GM21447 (cell line): Measurements from ENCODE around the gene TSTD2.
"Not testable (repeated sequence)": the region's sequence is repeated elsewhere in the genome, so short reads cannot be mapped to it uniquely, and the experiment has no call there.

Experiments
- ATAC-seq: cut with Tn5 transposase; IDR thresholded peaks from one replicate; pipeline ENCODE4 v1.9.1; 2021; ENCODE audit not compliant: unreplicated experiment

The TSTD2 gene

DNA sequence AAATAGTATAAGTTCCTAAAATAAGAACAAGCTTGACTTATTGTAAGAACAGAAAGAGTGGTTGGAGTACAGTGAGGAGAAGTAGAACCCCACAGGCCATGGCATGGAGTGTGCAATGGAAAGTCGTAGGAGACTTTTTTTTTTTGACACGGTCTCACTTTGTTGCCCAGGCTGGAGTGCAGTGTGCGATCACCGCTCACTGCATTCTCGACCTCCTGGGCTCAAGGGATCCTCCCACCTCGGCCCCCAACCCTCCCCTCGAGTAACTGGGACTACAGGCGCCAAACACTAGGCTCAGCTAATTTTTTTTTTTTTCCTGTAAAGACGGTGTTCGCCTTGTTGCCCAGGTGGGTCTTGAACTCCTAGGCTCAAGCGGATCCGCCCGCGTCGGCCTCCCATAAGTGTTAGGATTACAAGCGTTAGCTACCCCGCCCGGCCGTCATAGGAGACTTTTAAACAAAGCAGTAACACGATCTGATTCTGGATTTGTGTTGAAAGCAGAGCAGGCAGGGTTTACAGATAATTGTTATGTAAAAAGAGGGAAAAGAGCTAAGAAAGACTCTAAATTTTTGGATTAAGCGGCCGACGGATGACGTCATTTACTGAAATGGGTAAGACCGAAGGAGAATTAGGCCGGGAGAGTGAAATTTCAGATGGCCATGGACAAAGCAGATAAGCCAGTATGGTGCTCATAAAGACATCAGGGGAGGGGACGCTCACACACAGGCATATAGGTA lies 752 bp downstream of the TSTD2 start:
- peak; percentile 5 for ATAC-seq

DNA sequence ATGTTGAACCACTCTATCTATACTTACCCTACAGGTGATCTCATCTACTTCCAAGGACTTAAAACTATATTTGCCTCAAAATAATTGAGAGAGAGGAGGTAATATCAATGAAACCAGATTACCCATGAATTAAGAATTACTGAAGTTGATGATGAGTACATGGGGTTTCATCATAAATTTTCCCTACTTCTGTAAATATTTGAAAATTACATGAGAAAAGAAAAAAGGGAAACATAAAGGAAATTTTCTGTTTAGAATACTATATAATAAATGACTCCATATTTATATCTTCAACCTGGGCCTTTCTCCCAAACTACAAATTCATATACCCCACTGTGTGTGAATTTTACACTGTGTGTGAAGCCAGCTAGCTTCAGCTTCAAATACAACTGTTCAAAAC lies 2.6 kb downstream of the TSTD2 start:
- no peak for ATAC-seq

DNA sequence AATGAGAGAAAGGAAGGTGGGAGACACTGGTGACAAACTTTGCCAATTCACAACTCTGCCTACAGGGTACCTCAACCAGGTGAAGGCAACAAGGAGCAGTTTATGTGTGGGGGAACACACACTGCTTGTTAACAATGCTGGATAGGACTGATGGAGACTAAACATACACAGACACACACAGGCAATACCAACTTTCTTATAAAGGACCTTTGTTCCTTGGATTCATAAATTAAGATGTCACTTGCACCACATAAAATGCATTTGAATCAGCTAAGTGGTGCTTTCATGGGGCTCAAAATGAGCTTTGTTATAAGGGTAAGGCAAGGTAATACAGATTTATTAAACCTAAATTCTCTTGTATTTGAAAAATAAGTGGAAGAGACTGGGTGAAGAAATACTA lies 4.0 kb downstream of the TSTD2 start:
- ATAC-seq: no peak

DNA sequence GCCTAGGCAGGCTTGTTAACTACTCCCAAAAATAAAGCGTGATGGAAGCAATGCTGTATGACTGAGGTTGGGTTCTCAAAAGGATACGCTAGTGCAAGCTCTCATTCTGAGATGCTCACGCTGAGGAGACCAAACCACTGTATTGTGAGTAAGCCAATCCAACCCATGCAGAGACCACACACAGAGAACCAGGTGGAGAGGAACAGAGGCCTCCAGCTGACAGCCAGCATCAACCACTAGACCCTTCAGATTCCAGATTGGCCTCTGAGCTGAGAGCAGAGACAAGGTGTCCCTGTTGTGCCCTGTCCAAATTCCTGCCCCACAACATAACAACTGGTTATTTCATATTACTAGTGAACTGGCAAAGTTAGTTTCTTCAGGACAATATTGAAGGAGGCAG lies 4.5 kb downstream of the TSTD2 start:
- ATAC-seq: no peak

DNA sequence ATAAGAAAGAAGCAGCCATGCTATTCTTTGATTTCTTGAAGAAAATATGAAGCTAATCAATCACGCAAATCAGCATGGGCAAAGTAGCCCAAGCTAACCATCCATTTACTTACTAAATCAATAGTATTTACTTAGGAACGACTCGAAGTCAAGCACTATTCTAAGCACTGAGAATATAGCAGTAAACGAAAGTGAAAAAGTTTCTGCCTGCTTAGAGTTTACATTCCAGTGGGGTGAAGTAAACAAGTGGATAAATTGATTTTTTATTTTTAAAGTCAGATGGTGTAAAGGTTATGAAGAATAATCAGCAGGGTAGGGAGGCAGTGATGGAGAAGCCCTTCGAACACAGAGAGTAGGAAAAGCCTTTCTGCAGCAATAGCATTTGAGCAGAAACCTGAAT lies 5.5 kb downstream of the TSTD2 start:
- ATAC-seq: no peak

DNA sequence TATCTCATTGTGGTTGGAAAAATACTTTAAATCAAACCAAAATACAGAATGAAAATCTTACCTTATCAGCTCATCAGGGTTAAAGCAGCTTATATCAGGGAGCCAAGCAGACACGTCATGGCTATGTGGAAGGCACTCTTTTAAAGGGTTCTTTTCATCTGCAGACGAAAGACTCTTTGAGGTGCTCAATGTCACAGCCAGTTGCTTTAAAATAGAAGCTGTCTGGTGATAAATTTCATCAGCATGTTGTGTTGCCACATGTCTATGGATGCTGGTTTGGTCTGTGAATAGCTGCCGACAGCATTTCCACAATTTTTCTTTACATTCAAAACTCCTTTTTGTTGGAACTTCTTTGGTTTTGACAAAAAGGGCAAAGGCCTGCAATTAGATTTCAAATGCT lies 7.5 kb downstream of the TSTD2 start:
- no peak for ATAC-seq

DNA sequence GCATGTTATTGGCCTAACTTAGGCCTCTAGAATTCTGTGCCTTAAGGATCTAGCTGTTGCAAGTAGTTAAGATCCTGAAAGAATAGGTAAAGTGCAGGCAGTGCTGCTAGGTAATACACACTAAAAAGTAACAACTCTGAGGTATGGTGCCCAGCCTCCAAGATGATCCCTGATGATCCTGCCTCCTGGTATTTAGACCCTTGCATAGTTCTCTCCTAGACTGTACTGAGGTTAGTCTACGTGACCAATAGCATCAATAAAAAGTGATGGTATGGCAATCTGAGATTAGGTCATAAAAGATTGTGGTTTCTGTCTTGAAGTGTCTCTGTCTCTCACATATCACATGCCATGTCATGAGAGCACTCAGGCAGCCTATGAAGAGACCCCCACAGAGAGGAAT lies 9.2 kb downstream of the TSTD2 start:
- ATAC-seq: no peak

DNA sequence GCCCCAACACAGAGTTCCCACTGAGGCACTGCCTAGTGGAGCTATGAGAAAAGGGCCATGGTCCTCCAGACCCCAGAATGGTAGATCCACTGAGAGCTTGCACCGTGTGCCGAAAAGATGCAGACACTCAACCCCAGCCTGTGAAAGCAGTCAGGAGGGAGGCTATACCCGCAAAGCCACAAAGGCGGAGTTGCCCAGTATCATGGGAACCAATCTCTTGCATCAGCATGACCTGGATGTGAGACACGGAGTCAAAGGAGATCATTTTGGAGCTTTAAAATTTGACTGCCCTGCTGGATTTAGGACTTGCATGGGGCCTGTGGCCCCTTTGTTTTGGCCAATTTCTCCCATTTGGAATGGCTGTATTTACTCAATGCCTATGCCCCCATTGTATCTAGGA lies 10.7 kb downstream of the TSTD2 start:
- ATAC-seq: not testable (repeated sequence)

DNA sequence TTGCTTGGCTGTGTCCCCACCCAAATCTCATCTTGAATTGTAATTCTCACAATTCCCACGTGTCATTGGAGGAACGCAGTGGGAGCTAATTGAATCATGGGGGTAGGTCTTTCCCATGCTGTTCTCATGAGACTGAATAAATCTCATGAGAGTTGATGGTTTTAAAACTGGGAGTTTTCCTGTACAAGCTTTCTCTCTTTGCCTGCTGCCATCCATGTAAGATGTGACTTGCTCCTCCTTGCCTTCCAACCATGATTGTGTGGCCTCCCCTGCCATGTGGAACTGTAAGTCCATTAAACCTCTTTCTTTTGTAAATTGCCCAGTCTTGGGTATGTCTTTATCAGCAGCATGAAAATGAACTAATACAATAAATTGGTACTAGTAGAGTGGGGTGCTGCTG lies 13.1 kb downstream of the TSTD2 start:
- ATAC-seq: not testable (repeated sequence)

DNA sequence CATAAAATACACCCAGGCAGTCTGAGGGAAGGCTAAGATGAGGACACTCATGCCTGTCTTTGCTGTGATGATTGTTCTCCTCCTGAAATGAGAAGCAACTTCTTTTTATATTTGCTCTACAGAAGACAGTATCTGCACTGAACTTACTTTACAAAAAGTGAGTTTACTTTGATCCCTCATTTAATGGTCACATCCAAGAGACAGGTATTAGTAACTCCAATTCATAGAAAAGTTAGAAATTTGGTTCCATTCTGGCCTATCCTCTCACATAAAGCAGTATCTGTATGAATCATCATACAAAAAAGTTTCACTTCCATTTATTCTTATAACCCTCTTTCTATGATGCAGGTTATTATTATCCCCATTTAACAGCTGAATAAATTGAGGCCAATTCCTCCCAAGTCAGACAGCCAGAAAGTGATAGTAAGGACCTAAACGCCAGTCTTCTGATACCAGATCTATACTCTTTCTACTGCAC lies 15.2 kb downstream of the TSTD2 start:
- ATAC-seq: peak; percentile 73

DNA sequence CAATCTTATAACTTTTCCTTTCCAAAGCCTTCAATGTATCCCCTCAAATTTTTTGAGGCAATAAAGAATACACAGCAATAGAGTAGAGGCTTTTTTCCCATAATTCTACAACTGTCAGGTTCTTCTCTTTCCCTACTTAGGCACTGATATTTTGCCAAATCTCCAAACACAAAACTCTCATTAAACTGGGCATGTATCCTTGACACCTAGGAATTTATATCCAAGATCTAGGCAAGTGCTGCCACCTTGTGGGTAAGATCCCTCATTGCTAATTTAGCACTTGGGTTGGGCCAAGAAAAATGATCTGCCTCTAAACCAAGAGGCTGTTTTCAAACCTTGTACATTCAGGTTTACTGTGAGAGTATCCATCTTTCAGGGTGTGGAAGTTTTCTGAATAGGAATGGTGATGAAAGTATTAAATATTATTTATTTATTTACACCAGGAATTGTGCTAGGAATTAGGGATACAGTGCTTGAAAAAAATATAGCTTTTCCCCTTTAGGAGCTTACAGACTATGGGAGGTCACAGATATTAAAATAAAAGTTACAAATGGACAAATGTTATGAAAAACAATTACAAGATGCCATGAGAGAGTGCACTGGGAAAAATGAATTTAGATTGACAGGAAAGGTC lies 17.6 kb downstream of the TSTD2 start:
- no peak for ATAC-seq

DNA sequence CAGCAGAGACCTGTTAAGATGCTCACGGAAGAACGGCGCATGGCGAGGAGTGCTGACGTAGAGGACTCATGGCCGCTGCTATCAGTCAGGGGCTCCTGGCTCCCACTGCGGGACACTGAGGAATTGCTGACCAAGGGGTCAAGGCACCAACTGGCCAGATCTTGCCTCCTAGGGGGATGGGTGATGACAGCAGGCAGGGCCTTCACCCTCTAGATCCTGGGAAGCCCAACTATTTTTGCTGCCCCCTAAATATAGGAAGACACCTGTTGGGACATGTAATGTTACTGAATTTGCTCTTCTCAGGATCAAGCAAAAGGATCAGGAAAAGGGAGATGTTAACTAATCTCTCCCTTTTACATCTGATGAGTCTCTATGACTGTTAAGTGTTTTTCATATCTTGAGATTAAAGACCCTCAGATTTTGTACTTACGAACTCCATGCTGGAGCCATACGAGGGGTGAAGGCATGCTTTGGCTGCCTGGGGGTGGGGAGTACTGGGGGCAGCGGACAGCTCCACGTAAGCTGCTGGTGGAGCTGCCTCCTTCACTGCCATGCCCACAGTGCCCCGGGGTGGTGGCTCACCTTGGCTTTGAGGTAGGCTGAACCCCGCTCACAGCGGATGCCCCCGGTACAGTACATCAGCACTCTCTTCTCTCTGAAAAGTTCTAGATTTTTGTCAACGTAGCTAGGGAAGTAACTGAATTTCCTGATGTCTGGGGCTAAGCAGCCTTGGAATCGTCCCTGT lies 28.1 kb downstream of the TSTD2 start:
- no peak for ATAC-seq

DNA sequence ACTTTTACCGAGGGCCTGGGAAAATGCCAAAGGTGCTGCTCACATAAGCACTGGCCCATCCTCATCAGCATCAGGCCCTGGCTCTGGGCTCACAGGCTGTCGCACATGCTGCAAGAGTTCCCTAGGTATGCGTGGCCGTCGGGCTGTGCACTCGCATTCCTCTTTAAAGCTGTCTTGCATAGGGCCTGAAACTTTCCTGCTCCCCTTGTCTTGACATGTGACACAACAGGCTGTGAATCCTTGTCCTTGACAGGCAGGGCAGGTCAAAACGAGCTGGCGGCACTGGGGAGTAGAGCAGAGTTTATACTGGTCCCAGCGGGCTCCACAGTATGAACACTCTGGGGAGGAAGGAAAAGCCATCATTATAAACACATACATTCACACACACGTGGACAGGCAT lies 30.7 kb downstream of the TSTD2 start:
- ATAC-seq: no peak

DNA sequence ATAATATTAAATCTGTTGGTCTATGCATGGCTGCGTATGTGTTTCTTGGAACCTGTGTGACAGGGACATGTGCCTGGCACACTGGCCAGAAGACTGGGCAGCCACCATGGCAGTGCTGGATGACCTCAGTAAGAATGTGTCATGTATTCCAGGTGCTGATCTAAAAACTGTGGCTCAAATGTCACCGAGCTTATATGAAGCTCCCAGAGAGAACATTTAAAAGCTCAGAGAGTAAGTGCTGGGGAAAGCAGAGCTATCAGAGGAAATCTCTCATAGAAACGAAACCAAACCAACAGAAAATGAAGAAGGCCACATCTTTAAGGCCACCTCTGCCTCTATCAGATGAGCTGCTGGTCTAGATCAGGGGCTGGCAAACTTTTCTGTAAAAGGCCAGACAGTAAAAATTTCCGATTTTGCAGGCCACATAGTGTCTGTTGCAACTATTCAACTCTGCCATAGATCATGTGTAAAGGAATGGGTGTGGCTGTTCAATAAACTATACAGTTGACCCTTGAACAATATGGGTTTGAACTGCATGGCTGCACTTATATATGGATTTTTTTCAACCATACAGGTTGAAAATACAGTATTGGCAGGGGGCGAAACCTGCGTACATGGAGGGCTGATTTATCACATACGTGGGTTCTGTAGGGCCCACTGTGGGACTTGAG lies 31.8 kb downstream of the TSTD2 start:
- ATAC-seq: no peak

DNA sequence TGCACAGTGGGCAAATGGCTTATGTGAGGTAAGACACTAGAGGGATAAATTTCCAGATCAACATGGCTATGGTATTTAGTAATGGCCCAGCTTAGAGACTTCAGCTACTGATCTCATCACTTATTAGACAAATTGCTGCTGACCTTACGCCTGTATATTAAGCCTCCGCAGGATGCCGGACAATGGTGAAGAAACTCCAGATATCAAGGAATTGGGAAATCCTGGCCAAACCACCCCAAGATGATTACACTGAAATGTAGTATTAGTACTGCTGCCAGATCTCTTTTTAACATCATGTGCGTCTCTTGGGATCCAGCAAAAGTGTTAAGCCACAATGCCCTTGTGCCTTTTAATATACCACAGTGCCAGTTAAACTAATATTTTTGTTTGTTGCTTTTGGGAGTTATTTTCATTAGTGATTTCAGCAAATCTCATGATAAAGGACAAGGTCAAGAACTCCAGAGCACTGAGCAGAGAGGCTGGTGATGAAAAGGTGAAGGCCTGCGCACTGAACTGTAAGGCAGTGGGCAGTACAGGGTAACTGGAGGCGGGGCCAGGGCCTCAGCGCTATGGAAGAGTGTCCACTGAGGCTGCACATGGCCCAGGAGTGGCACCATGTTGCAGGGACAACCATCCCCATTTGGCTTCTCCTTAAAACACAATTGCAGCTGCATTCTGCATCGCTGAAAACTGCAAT lies 32.5 kb downstream of the TSTD2 start:
- ATAC-seq: no peak

DNA sequence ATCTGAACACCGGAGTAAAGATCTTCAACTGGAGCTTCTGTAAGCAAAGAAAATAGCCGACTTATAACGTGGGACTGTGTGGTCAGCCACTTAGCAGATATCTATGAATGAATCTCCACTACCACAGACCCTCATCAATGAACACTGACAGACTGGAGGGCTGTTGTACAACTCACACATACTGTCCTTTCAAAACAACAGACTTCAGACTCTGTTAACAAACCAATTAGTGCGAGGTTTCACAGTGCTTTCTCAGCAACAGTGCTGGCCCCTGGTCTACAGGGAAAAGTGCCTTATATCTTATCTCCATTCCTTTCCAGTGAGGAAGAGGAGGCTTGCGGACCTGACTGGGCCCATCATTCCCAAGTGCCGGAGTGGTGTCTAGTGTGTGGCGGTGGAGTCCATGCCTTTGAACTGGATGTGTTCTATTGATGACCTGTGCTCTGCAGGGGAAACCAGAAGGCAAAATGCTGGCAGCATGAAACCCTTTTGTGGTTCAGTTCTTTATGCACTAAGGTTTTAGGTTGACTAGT lies 33.8 kb downstream of the TSTD2 start:
- no peak for ATAC-seq

DNA sequence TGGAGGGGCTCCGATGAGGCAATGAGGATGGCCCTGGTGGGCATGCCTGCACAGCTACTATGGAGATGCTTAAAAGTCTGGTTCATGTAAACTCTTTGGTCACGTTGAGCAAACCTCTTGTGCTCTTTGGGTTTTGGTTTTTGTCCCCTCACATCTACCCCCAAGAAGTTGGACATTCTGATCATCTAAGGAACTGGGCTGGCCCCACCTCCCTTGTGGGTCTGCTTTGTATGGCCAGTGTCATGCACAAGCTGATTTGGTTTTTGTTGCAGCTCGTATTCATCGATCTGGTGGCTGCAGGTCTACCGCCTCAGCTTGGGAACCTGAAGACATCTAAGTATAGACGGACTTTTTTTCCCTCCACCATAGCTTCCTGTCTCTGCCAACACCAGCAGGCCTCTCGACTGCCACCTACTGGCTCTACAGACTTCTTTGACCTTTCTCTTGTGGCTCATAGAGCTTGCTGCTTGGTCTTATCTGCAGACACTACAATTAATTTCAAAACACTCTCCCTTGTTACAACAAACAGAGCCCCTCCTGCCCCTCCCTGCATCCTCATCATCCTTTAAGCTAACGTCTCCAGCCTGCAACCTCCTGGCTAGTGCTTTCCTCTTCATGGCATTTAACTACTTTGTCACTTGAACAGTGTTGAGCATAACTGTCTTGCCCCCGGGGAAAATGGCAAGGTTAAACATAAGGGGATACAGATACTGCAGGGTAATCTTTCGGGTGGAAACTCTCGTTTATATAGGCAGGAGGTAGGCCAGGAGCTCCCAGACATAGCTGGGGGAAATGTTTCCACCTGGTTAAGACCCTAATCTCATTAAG lies 34.5 kb downstream of the TSTD2 start:
- ATAC-seq: peak; percentile 85

DNA sequence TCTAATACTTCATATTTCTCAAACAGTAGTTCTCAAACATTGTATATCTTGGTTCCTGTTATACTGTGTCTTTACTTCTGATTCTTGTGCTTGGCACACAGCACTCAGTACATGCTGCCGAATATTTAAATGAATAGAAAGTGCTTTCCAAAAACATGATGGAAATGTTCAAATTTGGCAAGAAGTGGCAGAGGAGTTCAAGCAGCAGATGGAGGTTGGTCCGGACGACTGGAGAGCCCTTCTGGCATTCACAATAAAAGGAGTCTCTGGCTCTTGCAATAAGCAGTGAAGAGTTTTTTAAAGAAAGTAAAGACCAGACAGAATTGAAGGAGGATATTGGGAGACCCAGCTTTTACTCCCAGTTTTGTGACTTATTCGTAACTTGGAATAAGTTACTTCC lies 36.3 kb downstream of the TSTD2 start:
- ATAC-seq: no peak

DNA sequence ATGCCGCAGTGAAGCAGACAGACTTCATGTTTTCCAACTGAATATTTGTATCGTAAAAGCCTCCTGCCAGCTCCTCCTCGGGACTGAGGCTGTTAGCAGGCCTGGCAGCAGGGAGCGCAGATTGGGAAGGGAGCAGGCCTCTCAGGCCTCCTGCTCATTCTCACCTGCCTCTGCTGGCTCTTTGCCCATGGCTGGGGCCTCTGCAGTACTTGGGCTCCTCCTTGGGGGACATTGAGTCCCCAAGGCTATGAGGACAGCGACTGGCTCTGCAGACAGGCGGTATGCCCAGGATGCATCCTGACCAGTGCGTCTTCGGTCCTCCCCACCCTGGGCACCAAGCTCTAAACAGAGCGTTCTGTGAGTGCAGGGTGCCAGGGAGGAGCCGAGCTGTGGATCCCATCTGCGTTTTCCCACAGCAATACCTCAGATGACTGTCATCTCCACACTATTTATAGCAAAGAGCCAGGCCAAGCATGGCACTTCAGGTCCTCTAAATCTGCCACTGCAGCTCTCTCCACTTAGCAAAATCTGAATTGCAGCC lies 38.7 kb downstream of the TSTD2 start:
- ATAC-seq: no peak

DNA sequence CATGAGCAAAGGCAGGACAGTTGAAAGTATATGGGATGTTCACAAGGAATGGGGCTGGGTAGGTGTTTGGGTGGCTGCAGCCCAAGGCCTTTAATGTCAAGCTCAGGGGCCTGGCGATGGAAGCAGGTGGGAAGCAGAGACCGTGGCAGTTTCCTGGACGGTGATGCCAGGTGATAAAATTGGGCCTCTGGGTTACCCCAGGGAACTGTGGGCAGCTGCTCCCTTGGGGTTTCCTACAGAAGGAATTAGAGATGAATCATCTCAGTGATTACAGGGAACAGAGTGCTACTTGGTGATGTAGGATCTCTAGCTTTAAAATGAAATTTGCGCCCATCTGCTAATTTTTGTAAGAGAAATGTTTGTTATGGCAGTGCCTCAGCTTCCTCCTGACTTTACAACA lies 39.2 kb downstream of the TSTD2 start:
- ATAC-seq: no peak
